Stimulated activated CD8-positive, alpha-beta memory T cell treated with anti-CD3 and anti-CD28 coated beads, Interleukin-15, amount 100 ng/mL, for 4 hours (primary cell): ENCODE results near the gene LIAS.
"Not testable (repeated sequence)": the region's sequence is repeated elsewhere in the genome, so short reads cannot be mapped to it uniquely, and the experiment has no call there.

Experiments
- DNase-seq, 2 donors: peaks; one replicate each; pipeline ENCODE4 v3.0.0-alpha.2; 2020; ENCODE audit warnings: low read depth in 2 of 2

The LIAS gene

DNA sequence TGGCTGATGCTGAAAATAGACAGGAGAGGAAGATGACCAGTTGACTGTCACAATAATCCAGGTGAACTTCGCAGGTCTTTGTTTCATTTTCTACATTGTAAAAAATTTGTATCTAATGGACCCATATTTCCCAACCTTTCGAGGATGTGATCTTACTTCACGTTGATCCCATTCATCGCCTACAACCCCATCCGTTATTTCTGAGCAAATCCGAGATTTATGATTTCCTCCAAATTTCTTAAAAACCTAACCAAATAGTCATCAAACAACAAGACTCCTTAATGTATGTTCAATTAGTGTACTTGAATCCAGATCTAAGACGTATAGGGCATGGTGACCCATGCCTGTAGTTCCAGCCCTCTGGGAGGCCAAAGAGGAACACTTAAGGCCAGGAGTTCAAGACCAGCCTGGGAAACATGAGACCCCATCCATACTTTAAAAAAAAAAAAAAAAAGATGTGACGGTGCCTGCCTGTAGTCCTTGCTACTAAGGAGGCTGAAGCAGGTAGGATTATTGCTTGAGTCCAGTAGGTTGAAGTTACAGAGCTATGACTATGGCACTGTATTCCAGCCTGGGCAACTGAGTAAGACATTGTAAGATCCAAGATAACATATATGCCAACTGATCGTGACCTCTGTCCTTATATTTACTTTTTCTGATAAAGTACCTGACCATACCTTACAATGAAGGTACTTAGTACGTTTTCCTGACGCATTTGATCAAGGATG lies 5.8 kb upstream of the LIAS start:
- no peak for DNase-seq

DNA sequence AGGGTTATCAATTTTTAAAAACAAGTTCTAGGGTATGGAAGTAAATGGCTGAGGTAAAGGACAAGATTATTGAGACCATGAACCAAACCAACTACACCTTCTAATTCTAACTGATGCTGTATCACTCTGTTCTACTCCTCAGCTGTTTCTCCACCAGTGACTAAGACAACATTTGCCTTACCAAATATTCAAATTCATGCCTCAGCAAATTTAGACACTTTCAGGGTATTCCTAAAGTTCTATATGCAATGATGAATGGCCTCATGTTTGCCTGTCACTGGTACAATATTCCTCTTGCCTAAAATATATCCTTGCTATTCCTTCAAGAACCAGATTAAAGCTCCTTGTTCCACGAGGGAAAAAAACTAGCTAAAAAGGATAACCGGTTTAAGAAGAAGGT lies 5.1 kb upstream of the LIAS start:
- DNase-seq = no peak

DNA sequence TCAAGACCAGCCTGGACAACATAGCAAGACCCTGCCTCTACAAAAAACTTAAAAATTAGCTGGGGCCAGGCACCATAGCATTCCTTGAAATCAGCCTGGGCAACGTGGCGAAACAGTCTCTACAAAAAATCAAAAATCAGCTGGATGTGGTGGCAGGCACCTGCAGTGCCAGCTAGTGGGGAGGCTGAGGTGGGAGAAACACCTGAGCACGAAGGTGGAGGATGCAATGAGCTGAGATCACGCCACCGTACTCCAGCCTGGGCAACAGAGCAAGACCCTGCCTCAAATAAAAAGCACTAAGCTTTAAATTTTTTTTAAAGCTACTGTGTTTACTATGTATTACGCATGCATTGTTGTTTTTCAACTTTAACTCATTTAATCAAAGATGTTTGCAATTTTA lies 3.4 kb upstream of the LIAS start:
- no peak for DNase-seq

- DNase-seq = no peak
Measured at GRCh38 chr4:39456946-39457763, 1.7 kb upstream of the LIAS start.

DNA sequence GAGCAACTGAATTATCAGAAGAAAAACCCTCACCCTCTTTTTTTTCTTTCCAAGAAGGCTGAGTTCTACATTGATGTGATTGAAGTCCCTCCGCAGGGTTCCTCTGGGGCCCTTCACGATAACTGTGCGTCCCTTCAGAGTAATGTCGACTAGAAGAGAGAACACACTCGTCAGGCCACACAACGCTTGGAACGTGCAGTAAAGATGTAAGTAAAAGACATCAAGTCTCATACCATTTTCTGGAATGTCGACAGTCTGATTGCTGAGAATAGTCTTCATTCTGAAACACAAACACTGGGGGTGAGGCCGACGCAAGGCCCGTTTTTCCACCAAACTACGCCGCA lies 723 bp upstream of the LIAS start:
- DNase-seq = not testable (repeated sequence)

DNA sequence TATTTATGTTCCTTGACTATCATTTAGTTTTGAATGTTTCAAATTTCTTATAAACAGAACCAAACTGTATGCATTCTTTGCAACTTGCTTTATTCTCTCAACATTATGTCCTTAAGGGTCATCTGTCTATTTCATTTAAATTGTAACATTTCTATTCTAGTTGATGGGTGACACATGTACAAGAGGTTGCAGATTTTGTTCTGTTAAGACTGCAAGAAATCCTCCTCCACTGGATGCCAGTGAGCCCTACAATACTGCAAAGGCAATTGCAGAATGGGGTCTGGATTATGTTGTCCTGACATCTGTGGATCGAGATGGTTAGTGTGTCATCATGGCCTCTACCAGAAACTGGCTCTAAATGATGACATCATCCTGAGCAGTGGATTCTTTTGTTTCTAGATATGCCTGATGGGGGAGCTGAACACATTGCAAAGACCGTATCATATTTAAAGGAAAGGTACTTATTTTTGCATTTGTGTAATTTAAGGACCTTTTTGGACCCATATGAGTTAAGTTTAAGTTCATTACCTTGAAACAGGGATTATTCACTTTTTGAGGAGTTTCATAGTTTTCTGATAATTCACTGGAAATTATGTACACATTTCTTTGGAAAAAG lies 6.1 kb downstream of the LIAS start:
- no peak for DNase-seq

DNA sequence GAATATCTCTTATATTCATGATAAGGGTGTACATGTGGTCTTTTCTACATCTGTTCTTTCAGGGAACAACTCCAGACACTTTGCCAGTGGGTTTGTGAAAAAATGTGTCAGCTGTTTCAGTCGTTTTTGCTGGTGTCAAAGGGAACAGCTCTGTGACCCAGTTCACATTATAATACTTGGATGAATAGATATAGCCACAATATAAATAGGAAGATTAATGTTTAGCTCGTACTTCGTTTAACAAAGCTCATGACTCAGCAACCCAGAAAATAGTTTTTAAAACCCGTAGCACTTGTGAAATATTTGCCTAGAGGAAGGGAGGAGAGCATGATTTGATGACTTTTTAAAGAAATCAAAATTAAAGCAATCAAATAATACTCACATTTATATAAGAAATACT lies 7.9 kb downstream of the LIAS start:
- no peak for DNase-seq

- no peak for DNase-seq
Measured at GRCh38 chr4:39467464-39467863, 8.6 kb downstream of the LIAS start.

- no peak for DNase-seq
Measured at GRCh38 chr4:39469429-39470077, 10.7 kb downstream of the LIAS start.

GRCh38 chr4:39470402-39470801 lies 11.5 kb downstream of the LIAS start:
- DNase-seq = no peak

- no peak for DNase-seq
Measured at GRCh38 chr4:39472396-39472795, 13.5 kb downstream of the LIAS start.

DNA sequence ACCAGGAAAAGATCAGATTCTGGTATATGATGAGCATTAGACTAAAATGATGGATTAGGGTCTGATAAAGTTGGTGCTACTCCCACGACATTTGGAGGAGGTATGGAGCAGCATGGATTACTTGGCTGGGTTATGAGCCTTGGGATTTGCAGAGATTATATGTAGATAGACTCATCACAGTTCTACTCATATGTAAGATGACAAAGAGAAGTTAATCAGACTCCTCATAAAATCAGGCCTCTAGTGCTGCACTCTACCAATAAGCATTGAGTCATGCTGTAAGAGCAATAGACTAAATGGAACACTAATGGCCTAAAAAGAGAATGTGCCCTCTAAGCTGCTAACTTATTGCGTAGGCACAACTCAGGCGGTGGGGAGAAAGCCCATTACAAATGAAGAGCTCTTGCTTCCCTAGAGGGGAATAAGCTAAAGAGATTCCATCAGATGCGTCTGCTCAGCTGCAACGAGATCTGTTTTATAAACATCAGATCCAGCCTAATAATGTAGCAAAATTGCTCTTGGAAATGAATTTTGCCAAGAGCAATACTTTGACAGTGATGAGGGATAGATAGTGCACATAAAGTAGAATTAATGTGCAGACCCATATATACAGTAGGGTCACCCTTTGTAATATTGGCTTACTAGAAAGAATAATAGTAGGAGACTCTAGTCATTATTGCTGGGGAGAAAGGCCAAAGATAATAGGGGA lies 17.5 kb downstream of the LIAS start:
- no peak for DNase-seq

- no peak for DNase-seq
Measured at GRCh38 chr4:39480251-39480650, 21.4 kb downstream of the LIAS start.

- no peak for DNase-seq
Measured at GRCh38 chr4:39480902-39481695, 22.2 kb downstream of the LIAS start.

DNA sequence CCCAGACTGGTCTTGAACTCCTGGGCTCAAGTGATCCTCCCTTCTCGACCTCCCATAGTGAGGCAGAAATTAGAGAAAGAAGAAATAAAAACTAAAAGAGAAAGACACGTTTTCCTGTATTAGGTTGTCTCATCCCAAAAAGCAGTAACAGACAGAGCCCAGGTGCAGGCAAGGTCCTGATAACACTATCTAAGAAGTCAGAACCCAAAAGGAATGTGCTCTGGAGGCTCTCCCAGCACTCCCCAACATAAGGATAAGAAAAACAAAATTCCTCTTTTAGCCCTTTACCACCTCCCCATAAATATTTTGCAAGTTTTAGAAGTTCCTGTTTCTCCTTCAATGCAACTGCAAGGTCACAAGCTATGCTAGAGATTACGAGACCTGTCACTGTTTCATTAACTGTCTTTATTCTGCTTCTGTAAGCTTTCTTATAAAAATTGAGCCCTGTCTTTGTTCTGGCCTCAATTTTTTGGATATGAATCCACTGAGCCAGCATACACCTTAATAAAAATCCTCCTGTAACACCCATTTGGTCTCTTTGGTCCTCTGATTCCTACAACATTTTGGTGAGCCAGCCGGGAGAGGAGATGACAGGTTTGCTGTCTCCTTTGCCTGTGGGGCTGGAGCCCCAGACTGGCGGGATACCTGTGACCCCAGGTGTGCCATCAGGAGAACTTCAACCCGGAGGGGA lies 25.9 kb downstream of the LIAS start:
- DNase-seq = no peak

- no peak for DNase-seq
Measured at GRCh38 chr4:39486221-39486804, 27.5 kb downstream of the LIAS start.

GRCh38 chr4:39490322-39490721 lies 31.5 kb downstream of the LIAS start:
- DNase-seq = no peak

- DNase-seq = no peak
Measured at GRCh38 chr4:39494354-39494753, 35.5 kb downstream of the LIAS start.

DNA sequence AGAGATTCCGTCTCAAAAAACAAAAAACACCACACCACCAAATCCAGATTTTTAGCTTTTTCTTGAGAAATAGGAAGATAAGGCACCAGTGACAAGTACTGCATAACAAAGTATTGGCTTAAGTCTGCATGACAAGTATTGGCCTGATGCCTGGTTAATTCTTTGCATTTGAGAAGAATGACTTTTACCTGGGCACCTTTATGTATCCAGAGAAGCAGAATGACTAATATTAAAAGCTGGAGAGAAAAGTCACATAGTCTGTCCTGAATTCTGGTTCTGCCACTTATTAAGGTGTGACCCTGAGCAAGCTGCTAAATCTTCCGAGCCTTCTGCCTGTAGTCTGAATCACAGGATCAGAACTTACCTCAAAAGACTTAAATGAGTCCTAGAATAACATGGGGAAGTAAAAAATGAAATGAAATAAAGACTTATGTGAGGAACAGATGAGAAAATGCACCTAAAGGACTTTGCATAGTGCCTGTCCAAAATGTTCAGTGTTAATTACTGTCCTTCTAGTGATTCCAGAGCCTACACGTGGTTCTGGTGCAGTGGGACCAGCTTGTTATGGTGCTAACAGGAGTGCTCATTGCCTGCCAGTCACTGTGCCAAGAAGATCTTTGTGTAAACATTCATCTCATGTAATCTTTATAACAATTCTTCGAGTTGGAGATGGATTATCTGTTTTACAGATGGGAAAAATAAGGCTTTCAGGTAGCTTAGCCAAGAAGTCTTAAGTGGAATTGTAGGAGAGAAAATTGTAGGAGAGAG lies 36.8 kb downstream of the LIAS start:
- no peak for DNase-seq
